ENCODE results near the gene ZNF17. TPM values are rescaled to one million over a fixed set of nuclear protein-coding genes. Genes with fewer than 3 reads are reported as not detected.

The ZNF17 gene
- total RNA-seq, 1 donor from 2014 or later: 14.7 TPM

- no peaks in the 10 kb centered on the region for H3K27me3 Mint-ChIP-seq
- TF ChIP-seq CTCF (IDR thresholded peaks at IDR 0.05; ENCODE audit: unreplicated experiment): no peak
- DNase-seq (ENCODE audit: low spot score, unreplicated experiment): no peak
- no peak overlapping the region for H3K27ac Mint-ChIP-seq
- H3K4me1 Mint-ChIP-seq (ENCODE audit: low read depth): no peaks in the 10 kb centered on the region
- H3K36me3 Mint-ChIP-seq (ENCODE audit: insufficient read depth): peaks cover 31% of the 10 kb centered on the region
- H3K9me3 Mint-ChIP-seq (ENCODE audit: low read depth): peaks cover 22% of the 10 kb centered on the region
- no peak overlapping the region for H3K4me3 Mint-ChIP-seq (ENCODE audit: low read depth)
Measured at GRCh38 chr19:57452307-57452706, 41.3 kb downstream of the ZNF17 start.

GRCh38 chr19:57465680-57466381 lies 54.9 kb downstream of the ZNF17 start:
- DNase-seq (ENCODE audit: low spot score, unreplicated experiment): no peak
- no peak for TF ChIP-seq CTCF (IDR thresholded peaks at IDR 0.05; ENCODE audit: unreplicated experiment)
- H3K4me1 Mint-ChIP-seq (ENCODE audit: low read depth): no peaks in the 10 kb centered on the region
- peaks cover 35% of the 10 kb centered on the region for H3K36me3 Mint-ChIP-seq (ENCODE audit: insufficient read depth)
- peaks cover 64% of the 10 kb centered on the region for H3K9me3 Mint-ChIP-seq (ENCODE audit: low read depth)
- no peaks in the 10 kb centered on the region for H3K27me3 Mint-ChIP-seq
- no peak overlapping the region for H3K27ac Mint-ChIP-seq
- no peak overlapping the region for H3K4me3 Mint-ChIP-seq (ENCODE audit: low read depth)

GRCh38 chr19:57466489-57466888 lies 55.5 kb downstream of the ZNF17 start:
- Mint-ChIP-seq H3K27ac (no peak overlapping the region), H3K27me3 (no peaks in the 10 kb centered on the region), H3K9me3 (ENCODE audit: low read depth) (peaks cover 62% of the 10 kb centered on the region), H3K36me3 (ENCODE audit: insufficient read depth) (peaks cover 40% of the 10 kb centered on the region), H3K4me1 (ENCODE audit: low read depth) (no peaks in the 10 kb centered on the region), H3K4me3 (ENCODE audit: low read depth) (no peak overlapping the region)
- DNase-seq (ENCODE audit: low spot score, unreplicated experiment): no peak
- no peak for TF ChIP-seq CTCF (IDR thresholded peaks at IDR 0.05; ENCODE audit: unreplicated experiment)

Other genes starting within 250 kb of the ZNF17 start
- not detected in 2 replicates for gene DUXA, start 243.7 kb upstream of the ZNF17 start, total RNA-seq
- gene ZNF264, start 219.7 kb upstream of the ZNF17 start, total RNA-seq: 35.7 and 40.2 TPM in 2 replicates
- gene AURKC, start 180.1 kb upstream of the ZNF17 start, total RNA-seq: 0.89 and 1.6 TPM in 2 replicates
- gene ZNF805, start 170.5 kb upstream of the ZNF17 start, total RNA-seq: 15.6 and 16.3 TPM in 2 replicates
- gene ZNF460, start 130.7 kb upstream of the ZNF17 start, total RNA-seq: 58.3 and 61.3 TPM in 2 replicates
- 10.1 and 10.5 TPM in 2 replicates for gene ZNF543, start 90.7 kb upstream of the ZNF17 start, total RNA-seq
- gene ZNF304, start 59.9 kb upstream of the ZNF17 start, total RNA-seq: 11.8 TPM in 2 replicates
- gene TRAPPC2B, start 47.6 kb upstream of the ZNF17 start, total RNA-seq: 12.9 and 13.9 TPM in 2 replicates
- gene ZNF547, start 47.6 kb upstream of the ZNF17 start, total RNA-seq: 5.7 and 6.1 TPM in 2 replicates
- 30.7 and 31.9 TPM in 2 replicates for gene ZNF548, start 21.3 kb upstream of the ZNF17 start, total RNA-seq
- gene ZNF749, start 24.2 kb downstream of the ZNF17 start, total RNA-seq: 25.1 and 32.7 TPM in 2 replicates
- gene VN1R1, start 46.0 kb downstream of the ZNF17 start, total RNA-seq: 0.64 and 0.84 TPM in 2 replicates
- gene ZNF772, start 66.4 kb downstream of the ZNF17 start, total RNA-seq: 7.3 and 10.1 TPM in 2 replicates
- 20.3 and 23.4 TPM in 2 replicates for gene ZNF419, start 76.6 kb downstream of the ZNF17 start, total RNA-seq
- gene ZNF773, start 88.8 kb downstream of the ZNF17 start, total RNA-seq: 8.4 and 8.7 TPM in 2 replicates
- 11.5 and 11.6 TPM in 2 replicates for gene ZNF549, start 116.2 kb downstream of the ZNF17 start, total RNA-seq
- gene ZNF550, start 148.7 kb downstream of the ZNF17 start, total RNA-seq: 15.7 and 15.9 TPM in 2 replicates
- 7.2 and 8.6 TPM in 2 replicates for gene ZNF416, start 167.8 kb downstream of the ZNF17 start, total RNA-seq
- 12.9 and 13.7 TPM in 2 replicates for gene ZIK1, start 173.0 kb downstream of the ZNF17 start, total RNA-seq
- 4.4 and 4.9 TPM in 2 replicates for gene ZNF530, start 188.7 kb downstream of the ZNF17 start, total RNA-seq
- 24.9 and 26.8 TPM in 2 replicates for gene ZNF134, start 203.1 kb downstream of the ZNF17 start, total RNA-seq
- gene ZNF211, start 222.0 kb downstream of the ZNF17 start, total RNA-seq: 25.1 and 26.0 TPM in 2 replicates